Activated naive CD8-positive, alpha-beta T cell treated with anti-CD3 and anti-CD28 coated beads, Interleukin-2, amount 50 U/mL, for 24 hours (primary cell): ENCODE measurements around the gene ARX.
A peak's percentile ranks its signal among the peaks of the same experiment; 100 is the strongest.

Source experiments
- ATAC-seq: fragments of 150-1000 bp; cut with Tn5 transposase; one replicate; pipeline ENCODE4 v1.10.0; 2021
- DNase-seq: peaks from one replicate; pipeline ENCODE4 v3.0.0; 2021
- H3K27ac Mint-ChIP-seq: one replicate; pipeline ENCODE4 v1.8.0; 2021; ENCODE audit warnings: mild to moderate bottlenecking, mixed read lengths
- H3K27me3 Mint-ChIP-seq: one replicate; pipeline ENCODE4 v1.8.0; 2021; ENCODE audit warnings: mixed read lengths
- H3K36me3 Mint-ChIP-seq: one replicate; pipeline ENCODE4 v1.8.0; 2021; ENCODE audit warnings: low read depth, mixed read lengths
- H3K4me1 Mint-ChIP-seq: one replicate; pipeline ENCODE4 v1.8.0; 2021; ENCODE audit warnings: mixed read lengths
- H3K4me3 Mint-ChIP-seq: one replicate; pipeline ENCODE4 v1.8.0; 2021; ENCODE audit warnings: mild to moderate bottlenecking, moderate library complexity, mixed read lengths
- H3K9me3 Mint-ChIP-seq: one replicate; pipeline ENCODE4 v1.8.0; 2021; ENCODE audit warnings: mixed read lengths

ARX gene

DNA sequence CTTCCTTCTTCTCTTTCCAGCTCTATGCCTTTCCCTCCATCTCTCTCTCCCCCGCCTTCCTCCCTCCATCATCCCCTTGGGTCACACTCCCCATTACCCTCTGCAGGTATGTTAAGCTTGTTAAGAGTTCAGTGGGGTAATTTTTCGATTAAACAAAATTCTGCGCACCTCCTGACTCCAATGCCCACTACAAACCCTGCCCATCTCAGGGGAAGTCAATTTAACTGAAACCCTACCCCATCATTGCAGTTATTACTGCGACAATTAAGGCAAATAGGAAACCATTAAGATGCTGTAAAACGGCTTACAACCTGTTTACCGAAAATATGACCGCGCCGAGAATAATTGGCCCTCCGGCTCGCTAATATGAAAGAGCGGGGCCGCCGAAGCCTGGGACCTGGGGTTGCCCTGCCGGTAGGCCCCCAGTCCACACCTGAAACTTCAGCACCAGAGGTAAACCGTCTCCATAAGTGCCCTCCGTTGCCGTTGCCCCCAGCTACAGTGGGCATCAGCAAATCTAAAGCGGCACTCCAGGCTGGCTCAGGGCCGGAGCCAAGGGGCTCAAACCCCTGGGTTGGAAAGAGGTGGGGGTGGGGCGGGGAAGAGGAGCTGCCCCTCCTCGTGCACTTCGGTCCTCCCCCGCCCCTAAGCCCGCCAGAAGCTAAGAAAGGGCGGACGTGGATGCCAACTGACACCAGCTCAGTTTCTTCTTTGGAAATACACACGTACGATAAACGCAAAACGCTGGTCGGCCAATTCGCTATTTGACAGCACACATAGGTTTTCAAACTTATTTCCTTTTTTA is 4.8 kb downstream of the ARX start:
- no peaks in the 10 kb centered on the region for H3K9me3 Mint-ChIP-seq
- ATAC-seq (no peak), DNase-seq (no peak)
- H3K27me3 Mint-ChIP-seq, result peaks cover 73% of the 10 kb centered on the region
- H3K4me3 Mint-ChIP-seq, result no peak overlapping the region
- no peak overlapping the region for H3K27ac Mint-ChIP-seq
- no peaks in the 10 kb centered on the region for H3K36me3 Mint-ChIP-seq
- H3K4me1 Mint-ChIP-seq, result peaks cover 14% of the 10 kb centered on the region

DNA sequence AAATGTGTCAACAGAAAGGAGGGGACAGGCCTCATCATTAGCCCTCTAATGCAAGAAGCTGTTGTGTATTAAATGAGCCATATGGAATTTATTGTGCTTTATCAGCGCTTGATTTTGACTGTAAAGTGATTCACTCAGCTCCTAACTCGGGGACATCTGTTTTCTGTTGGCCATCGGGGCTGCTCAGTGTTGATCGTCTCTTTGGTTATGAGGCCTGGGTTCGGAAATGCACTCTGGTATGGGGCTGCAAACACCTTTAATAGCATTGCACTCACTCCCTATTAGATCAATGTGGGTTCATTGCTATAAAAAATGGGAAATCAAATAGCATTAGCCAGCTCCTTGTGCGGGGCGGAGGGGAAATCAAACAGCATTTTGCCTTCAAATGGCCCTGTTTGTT is 6.4 kb downstream of the ARX start:
- Mint-ChIP-seq H3K9me3 (no peaks in the 10 kb centered on the region), H3K4me3 (no peak overlapping the region), H3K27me3 (peaks cover 67% of the 10 kb centered on the region), H3K36me3 (no peaks in the 10 kb centered on the region), H3K27ac (no peak overlapping the region), H3K4me1 (peaks cover 9% of the 10 kb centered on the region)
- no peak for DNase-seq
- no peak for ATAC-seq

DNA sequence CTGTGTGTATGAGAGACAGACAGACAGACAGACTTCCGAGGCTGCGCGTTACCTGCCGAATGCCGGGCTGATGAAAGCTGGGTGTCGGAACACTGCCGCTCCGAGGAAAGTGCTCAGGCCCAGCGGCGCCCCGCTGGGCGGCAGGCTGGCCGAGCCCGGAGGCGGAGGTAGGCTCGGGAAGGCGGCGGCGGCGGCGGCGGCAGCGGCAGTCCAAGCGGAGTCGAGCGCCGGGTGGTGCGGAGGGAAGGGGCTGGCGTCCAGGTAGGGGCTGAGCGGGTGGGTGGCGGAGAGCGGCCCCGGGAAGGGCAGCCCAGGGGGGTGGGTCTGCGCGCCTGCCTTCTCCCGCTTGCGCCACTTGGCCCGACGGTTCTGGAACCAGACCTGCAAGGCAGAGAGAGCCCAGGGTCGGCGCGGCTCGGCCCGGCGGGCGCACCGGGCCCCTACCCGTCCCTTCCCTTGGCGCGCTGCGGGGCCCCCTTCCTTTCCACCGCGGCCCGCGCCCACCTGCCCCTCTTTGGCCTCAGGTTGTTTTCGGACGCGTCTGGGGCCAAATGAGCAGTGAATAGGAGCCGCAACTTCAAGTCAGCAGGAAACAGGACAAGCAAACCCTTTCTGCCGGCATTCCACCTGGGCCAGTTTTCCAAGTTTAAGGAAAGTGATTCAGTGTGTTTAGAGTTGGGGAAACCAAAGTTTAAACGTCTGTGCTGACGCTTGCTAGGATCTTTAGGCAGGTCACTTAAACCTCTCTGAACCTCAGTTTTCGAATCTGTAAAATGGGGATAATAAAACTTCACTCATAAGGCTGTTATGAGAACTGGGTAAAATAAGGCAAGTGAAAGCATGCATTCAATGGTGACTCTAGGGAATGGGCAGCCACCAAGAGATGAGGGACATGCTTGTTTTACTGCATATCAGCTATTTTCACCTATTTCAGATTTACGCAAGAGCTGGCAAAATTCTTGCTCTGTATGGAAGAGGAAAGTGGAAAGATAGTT is 8.4 kb downstream of the ARX start:
- Mint-ChIP-seq H3K27ac (no peak overlapping the region), H3K27me3 (peaks cover 65% of the 10 kb centered on the region), H3K4me1 (peaks cover 14% of the 10 kb centered on the region), H3K4me3 (peak overlapping the region; percentile 43), H3K9me3 (no peaks in the 10 kb centered on the region), H3K36me3 (no peaks in the 10 kb centered on the region)
- DNase-seq (no peak), ATAC-seq (no peak)

DNA sequence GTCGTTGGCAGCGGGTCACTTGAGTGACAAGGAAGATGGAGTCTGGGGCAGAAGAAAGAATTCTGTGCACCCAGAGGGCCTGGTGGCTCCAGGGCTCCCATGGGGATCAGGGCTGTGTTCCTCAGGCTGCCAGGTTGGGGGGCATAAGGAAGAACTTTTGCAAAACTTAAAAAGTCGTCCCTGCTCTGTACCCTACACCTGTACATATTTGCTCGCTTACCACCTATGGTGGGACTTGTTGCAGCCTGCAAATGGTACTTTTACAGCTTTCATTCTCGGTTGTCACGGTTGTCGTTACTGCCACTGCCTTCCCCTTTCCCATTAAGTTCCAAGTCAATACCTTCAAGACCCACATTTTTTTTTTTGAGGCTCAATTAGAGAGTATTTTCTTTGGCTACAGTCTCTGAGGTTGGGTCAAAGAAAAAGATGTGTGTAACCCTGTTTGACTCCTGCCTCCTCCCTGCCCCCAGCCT is 9.1 kb downstream of the ARX start:
- Mint-ChIP-seq H3K4me3 (peak overlapping the region; percentile 43), H3K27me3 (peaks cover 63% of the 10 kb centered on the region), H3K36me3 (no peaks in the 10 kb centered on the region), H3K27ac (peak overlapping the region; percentile 27), H3K4me1 (peaks cover 14% of the 10 kb centered on the region), H3K9me3 (no peaks in the 10 kb centered on the region)
- ATAC-seq (no peak), DNase-seq (no peak)

DNA sequence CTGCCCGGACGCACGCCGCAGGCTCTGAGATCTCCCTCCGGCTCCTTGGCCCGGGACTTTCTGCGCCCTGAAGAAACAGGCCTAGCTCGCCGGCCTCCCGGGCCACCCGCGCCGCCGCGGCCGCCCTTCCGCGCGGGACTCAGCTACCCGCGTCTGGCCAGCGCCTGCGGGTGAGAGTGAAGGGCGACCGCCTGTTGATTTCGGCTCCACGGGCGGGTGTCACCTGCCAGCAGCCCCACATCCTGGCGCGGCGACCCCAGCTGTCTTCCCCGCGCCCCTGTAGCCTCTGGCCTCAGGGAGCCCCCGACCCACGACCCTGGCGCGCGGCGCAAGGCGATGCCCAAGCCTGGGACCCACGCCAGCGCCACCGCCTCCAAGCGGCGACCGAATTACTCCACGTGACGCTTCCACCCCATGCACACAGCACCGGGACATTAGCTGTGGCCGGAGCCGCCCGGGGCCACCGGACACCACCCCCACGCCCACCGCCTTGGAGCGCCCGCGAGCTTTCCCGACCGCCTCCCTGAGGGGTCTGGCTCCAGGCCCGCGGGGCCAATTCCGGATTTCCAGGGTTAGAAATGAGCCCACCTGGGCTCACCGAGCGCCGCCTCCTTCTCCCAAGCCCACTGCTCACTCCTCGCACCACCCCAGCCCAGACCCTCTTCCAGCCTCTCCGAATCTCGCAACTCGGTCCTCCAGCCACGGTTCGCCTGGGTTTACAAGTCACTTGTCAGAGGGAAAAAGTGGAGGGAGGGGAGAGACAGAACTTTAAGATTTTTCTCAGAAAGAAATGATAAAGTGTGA is 10.2 kb downstream of the ARX start:
- H3K4me1 Mint-ChIP-seq, result peaks cover 14% of the 10 kb centered on the region
- no peaks in the 10 kb centered on the region for H3K9me3 Mint-ChIP-seq
- ATAC-seq (no peak), DNase-seq (no peak)
- no peaks in the 10 kb centered on the region for H3K36me3 Mint-ChIP-seq
- no peak overlapping the region for H3K4me3 Mint-ChIP-seq
- H3K27me3 Mint-ChIP-seq, result peaks cover 61% of the 10 kb centered on the region
- H3K27ac Mint-ChIP-seq, result no peak overlapping the region

DNA sequence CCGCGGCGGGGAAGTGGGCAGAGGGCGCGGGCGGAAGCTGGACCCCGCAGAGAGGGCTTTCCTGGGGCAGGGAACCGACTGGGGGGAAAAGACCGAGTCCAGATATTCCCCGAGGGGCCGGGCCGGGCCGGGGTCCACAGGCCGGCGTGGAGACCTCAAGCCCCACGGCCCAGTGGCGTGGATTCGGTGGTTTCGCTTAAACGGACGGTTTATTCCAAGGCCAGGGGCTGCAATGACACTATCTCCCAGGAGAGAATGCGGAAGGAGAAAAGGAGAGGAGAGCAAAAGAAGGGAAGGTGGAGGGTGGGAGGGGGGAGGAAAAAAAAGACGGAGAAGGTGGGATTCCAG is 10.8 kb downstream of the ARX start:
- no peak for ATAC-seq
- Mint-ChIP-seq H3K9me3 (no peaks in the 10 kb centered on the region), H3K27me3 (peaks cover 55% of the 10 kb centered on the region), H3K4me3 (no peak overlapping the region), H3K36me3 (no peaks in the 10 kb centered on the region), H3K4me1 (peaks cover 14% of the 10 kb centered on the region), H3K27ac (no peak overlapping the region)
- DNase-seq, result no peak

DNA sequence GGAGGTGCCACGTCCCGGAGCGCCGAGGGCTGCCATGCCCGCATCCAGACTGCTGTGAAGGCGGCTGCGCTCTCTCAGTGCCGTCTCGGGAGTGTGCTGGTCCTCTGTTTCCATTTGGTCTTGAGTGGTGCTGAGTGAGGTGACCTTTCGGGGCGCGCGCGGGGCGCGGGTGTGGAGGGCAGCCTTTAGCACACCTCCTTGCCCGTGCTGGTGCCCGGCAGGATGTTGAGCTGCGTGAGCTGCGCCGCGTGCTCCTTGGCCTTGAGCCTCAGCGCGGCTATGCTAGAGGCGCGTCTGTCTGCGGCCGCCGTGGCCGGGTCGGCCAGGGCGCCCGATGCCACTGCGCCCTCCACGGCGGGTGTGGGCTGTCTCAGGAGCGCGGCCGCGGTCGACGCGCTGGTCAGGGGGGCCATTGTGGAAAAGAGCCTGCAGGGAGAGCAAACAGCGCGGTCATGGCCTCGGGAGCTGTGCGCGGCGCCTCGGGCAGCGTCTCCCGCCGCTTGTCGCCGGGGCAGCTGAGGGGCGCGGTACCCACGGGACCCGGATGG is 11.2 kb downstream of the ARX start:
- peaks cover 51% of the 10 kb centered on the region for H3K27me3 Mint-ChIP-seq
- no peak for DNase-seq

DNA sequence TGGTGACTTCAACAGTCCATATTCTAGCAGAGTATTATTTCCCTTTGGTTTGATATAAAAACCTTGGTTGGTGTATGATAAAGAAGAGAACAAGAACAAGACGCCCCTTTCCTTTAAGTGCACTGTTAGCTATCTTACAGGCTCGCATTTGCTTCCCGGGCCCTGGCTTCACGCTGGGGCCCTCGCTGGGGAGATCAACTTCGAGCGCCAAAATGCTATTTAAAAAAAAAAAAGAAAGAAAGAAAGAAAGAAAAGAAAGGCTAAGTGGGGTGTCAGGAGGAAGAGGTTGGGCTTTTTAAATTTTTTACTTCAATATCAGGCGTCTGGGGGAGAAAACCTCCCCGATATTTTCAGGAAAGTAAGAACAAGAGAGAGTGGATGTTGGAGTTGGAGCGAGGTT is 11.7 kb downstream of the ARX start:
- ATAC-seq, result no peak
- no peak for DNase-seq
- Mint-ChIP-seq H3K27ac (no peak overlapping the region), H3K4me1 (peaks cover 14% of the 10 kb centered on the region), H3K4me3 (no peak overlapping the region), H3K9me3 (no peaks in the 10 kb centered on the region), H3K27me3 (peaks cover 46% of the 10 kb centered on the region), H3K36me3 (no peaks in the 10 kb centered on the region)

More for the DNA sequence above, 11.2 kb downstream of the ARX start:
- Mint-ChIP-seq H3K27ac (no peak overlapping the region), H3K4me3 (no peak overlapping the region), H3K36me3 (no peaks in the 10 kb centered on the region), H3K4me1 (peaks cover 14% of the 10 kb centered on the region), H3K9me3 (no peaks in the 10 kb centered on the region)
- no peak for ATAC-seq

DNA sequence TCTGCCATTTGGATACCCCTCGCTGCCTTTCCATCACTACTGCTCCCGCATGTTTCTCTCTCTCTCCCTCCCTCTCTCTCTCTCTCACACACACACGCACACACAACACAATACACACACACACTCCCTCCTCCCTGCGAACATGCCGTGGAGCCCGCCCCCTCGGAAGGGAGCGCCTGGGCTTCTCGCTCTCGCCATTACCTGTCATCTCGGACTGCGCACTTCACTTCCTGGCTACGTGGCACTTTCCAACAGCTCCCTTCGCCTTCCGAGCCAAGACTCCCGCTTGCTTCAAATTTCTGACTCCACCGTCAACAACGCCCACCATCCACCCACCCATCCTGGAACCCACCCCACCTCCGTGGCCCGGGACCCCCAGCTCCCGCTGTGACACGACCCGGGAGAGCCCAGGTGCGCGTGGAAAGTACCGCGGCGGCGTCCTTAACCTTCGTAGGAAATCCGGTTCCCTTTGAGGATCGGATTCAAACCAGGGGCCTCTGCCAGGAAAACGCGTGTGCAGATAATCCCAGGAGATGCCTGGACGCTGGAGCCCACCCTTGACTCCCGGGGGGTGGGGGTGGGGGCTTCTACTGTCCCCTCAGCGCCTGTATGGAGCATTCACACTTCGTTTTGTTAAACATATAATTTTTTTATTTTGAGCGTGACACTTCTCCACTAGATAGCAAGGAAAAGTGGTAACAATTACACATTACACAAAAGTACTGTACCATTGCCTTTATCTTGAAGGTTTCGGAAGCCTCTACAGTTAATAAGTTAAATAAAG is 12.5 kb downstream of the ARX start:
- DNase-seq (no peak), ATAC-seq (no peak)
- Mint-ChIP-seq H3K4me1 (peaks cover 14% of the 10 kb centered on the region), H3K36me3 (peaks cover under 1% of the 10 kb centered on the region), H3K27ac (no peak overlapping the region), H3K9me3 (no peaks in the 10 kb centered on the region), H3K27me3 (peaks cover 39% of the 10 kb centered on the region), H3K4me3 (peak overlapping the region; percentile 48)

DNA sequence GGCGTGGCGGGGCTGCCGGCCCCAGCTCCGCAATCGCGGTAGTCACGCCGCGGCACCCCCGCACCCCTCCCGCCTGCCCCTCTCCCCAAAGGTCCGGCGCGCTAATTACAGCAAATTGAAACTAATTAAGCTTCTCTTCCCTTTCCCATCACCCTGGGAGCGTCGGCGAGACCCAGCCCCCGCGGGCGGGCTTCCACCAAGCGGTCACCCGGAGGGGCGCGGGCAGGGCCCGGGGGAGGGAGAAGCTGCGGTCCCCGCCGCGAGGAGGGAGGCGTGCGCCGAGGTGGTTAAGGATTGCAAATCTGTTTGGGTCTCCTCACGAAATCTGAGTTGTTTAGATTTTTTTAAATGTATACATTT is 13.1 kb downstream of the ARX start:
- Mint-ChIP-seq H3K9me3 (no peaks in the 10 kb centered on the region), H3K4me3 (peak overlapping the region; percentile 48), H3K27me3 (peaks cover 33% of the 10 kb centered on the region), H3K27ac (no peak overlapping the region), H3K4me1 (peaks cover 14% of the 10 kb centered on the region), H3K36me3 (peaks cover 2% of the 10 kb centered on the region)
- no peak for DNase-seq
- ATAC-seq, result no peak

DNA sequence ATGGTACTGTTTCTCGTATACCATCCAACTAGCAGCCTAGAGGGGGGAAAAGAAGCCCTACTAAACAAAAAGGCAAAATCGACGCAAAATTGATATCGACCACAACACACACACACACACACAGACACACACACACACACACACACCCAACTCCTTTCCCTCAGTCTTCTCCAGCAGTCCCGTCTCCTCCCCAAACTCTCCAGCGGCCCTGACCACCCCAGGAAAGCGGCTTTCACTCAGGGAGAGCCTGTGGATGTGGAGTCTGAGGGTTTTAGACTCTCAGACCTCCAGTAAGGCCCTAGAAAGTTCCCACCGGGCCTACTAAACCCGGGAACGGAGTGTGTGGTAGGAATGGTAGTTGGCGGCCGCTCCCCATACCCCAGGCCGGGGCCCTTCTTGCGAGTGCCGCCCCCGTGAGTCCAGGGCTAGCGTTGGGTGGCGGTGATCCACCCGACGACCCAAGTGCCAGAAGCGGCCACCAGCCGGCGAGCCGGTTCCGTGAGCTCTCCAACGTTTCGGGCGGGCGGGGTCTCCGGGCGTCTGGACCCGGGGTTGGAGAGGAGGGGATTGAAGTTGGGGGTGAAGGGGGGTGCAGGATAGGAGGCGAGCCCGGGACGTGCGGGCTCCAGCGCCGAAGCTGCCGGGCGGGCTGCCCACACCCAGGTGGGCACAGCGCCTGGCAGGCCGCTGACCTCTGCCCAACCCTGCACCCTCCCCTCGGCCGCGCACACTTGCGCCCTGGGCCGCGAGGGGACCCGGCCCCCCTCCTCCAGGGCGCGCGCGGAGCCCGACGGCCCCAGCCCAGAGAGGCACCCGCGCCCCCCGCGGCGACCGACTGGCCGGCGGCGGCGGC is 13.7 kb downstream of the ARX start:
- ATAC-seq, result no peak
- H3K36me3 Mint-ChIP-seq, result peaks cover 2% of the 10 kb centered on the region
- H3K4me3 Mint-ChIP-seq, result no peak overlapping the region

DNA sequence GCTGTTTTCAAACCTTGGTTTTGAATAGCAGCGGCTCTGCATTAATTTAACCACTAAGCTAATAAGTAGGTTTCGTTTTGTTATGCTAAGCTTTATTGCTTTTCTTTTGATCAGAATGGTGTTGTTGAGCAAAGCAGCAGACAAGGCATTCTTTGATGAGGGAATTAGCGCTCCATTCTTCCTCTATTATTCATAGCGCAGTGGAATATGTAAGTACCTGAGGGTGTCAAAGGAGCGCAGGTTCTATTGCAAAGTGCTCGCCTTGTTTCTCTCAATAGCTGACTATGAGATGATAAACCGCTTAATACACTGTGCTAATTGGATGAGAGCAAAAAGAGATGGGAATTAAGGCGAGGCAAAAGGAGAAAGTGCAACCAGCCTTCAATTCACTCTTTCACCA is 16.3 kb downstream of the ARX start:
- no peak overlapping the region for H3K27ac Mint-ChIP-seq
- peaks cover 2% of the 10 kb centered on the region for H3K36me3 Mint-ChIP-seq
- H3K27me3 Mint-ChIP-seq, result peaks cover 18% of the 10 kb centered on the region
- no peak overlapping the region for H3K4me3 Mint-ChIP-seq
- no peaks in the 10 kb centered on the region for H3K9me3 Mint-ChIP-seq
- no peak for ATAC-seq
- DNase-seq, result no peak
- H3K4me1 Mint-ChIP-seq, result peaks cover 8% of the 10 kb centered on the region

More for the DNA sequence above, 13.7 kb downstream of the ARX start:
- Mint-ChIP-seq H3K9me3 (no peaks in the 10 kb centered on the region), H3K27ac (no peak overlapping the region), H3K4me1 (peaks cover 14% of the 10 kb centered on the region), H3K27me3 (peaks cover 31% of the 10 kb centered on the region)
- no peak for DNase-seq
